GM19351 (cell line): Measurements from ENCODE around the gene SLX4IP.

ENCODE experiments used
- ATAC-seq: cut with Tn5 transposase; IDR thresholded peaks from one replicate; pipeline ENCODE4 v1.9.1; 2021; ENCODE audit warnings: mild to moderate bottlenecking, moderate library complexity; ENCODE audit not compliant: unreplicated experiment

SLX4IP gene

DNA sequence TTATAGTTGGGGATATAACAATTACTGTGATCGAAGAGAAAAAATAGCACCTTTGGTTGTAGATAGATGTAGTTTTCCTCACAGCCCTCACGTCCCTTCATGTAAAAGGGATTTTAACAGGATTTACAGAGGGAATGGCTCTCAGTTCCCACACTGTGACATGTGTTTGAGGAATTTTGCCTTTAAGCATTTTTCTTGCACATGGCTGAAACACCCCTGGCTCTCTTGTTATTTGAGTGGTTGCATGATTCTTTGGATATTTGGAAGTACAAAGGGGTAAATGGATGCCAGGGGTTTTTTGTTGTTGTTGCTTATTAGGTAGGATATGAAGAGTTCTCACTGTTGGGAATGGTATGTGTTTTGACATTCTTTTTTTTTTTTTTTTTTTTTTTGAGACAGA lies 190.5 kb downstream of the SLX4IP start:
- ATAC-seq: no peak

DNA sequence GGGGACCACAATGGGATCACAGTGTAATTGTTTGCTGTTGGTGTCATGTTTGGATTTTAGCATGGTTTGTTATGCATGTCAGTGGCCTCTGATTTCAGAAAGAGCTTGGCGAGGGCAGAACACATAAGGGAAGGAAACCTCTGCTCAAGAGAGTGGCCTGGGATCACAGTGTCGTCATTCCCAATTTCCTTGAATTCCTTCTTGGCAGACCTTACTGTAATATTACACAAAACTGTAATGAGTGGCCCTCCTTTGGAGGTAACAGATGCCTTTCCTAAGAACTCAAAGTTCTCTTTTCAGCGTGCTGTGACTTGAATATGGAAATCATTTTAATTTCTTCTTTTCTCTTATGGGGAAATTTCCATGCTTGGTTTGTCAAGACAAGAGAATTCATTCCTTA lies 191.8 kb downstream of the SLX4IP start:
- no peak for ATAC-seq

DNA sequence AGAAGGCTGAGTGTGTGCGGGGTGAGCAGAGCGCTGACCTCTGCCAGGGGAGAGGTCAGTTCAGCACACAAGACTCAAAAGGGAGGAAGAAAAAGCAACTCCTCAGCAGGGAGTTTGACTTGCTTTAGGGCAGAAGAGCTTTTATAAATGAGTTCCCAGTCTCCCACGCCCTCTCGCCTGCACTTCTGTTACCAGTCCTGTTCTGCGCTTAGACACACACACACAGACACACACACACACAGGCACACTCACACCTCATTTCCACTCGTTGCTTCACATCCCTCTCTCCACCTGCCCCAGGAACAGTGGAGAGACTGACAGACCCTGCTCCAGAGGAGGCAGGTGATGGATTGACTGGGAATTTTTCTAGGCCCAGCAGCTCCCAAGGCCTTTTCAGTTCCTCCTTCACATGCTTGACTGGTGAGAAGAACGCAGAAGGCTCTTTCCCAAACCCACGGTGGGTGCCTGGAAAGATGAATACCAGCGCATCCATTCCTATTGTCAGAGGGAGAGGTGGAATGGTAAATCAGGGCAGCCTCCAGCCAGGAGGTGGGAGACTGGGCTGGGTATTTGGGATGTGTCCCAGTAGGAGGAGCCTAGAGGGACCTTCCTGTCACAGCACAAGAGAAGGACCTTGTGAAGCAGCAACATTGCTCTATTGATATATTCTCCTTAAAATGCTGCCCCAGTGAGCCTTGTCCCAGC lies 195.0 kb downstream of the SLX4IP start:
- ATAC-seq: no peak

DNA sequence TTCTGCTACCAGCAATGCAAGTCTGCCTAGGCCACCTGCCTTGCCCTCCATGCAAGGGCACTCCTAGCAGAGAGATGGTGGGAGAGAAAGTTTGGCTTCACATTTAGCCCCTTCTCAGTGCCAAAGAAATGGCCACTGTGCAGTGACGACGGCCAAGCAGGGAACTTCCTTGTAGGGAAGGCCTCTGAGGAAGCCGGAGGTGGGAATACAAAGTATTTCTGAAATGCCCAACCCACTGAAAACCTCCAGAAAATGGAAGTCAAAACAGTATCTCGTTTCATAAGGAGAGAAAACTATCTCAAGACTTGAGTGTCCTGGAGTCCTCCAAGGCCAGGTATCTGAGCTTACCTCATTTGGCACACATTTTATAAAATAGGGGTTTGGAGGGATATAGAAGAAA lies 196.0 kb downstream of the SLX4IP start:
- no peak for ATAC-seq

DNA sequence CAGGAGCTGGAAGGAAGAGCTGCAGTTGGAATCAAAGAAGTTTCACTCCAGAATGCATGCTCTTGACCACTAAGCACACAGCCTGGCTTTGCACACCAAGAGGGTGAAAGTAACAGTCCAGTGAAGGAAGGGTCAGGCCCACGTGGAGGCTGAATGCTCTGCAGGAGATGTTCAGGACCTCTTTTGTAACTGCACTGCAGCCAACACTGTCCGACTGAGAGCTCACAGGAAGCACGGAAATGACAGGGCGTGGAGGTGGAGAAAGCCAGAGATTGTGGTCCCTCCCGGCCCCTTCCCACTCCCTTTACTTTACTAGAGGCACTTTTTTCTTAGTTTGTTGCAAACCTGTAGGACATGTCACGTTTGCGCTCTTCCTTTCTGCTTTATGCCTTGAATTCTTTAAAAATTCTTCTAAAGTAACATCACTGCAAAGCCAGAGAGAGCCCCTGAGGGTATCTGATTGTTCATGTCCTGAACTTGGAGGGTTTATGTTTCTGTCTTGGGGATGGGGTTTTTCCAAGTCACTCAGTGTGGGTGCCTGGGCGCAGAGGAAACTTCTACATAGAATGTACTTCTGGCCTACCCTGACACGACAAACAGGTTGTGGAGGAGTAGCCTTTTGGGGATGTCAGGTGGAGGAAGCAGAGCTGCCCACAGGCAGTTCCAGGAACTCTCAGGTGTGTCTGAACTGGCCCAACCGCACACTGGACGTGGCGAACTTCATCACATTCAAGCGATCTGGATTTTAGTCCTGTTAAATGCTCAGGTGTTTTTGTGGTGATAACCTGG lies 197.8 kb downstream of the SLX4IP start:
- ATAC-seq: no peak

DNA sequence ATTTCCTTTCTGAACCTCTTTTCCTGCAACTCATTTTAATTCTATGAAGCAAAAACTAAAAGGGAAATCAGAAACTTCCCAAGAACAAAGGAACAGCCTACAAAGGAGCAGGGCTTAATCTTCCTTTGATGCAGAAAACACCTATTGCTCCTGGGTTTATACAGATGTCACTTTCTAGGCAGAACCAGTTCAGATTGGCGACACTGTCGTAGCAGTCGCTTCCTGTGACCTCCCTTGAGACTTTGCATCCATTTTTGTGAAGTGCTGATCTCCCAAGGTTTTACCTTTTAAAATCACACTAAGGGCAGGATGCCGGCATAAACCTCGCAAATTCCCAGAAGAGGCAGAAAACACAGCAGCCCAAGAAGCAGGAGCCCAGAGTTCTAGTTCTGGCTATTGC lies 198.6 kb downstream of the SLX4IP start:
- no peak for ATAC-seq

DNA sequence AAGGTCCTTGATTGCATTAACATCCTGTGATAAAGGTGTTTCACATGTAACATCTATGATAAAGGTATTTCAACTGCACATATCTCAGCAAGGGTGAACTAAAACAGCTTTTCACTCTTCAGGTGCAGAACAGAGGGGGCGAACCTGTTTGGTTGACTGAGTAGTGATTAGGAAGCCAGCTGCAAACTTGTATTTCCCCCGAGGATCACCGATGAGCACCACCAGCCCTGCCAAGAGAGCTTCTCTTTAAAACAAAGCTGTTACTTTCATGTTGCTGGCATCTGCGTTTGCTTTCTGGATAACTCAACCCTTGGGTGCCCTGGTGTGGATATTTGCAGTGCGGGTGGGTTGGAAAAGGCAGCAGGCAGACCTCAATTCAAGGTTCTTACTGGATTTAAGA lies 199.1 kb downstream of the SLX4IP start:
- ATAC-seq: no peak

DNA sequence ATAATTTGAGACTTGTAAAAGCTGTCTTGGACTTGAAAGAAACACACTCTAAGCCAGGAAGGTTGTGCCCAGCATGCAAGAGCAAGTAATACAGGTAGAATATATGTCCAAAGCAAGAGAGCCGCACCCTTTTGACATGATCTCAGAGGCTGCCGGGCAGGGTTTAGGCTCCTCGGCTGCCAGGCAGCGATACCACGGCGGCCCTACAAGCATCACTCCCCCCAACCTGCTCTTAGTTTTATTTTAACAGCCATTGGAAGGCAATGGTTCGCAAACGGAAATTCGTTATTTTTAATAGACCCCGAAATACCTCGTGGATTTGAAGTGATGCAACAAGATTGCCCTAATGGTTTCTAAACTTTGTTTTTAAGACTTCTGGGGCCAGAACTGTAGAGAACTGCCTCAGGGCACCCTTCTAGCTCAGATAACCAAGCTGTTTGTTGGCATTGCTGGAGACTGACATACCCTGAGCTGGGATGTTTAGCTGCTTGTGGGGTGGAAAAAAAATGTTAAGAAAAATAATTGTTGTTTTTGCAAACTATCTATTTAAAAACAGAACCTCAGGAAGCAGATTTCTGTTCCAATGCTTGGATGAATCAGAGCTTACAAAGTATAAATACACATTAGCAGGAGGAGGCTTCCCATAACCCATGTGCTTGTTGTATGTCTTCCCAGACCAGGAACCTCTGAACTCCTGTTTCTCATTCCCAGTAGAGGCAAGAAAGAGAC lies 199.7 kb downstream of the SLX4IP start:
- ATAC-seq: no peak

DNA sequence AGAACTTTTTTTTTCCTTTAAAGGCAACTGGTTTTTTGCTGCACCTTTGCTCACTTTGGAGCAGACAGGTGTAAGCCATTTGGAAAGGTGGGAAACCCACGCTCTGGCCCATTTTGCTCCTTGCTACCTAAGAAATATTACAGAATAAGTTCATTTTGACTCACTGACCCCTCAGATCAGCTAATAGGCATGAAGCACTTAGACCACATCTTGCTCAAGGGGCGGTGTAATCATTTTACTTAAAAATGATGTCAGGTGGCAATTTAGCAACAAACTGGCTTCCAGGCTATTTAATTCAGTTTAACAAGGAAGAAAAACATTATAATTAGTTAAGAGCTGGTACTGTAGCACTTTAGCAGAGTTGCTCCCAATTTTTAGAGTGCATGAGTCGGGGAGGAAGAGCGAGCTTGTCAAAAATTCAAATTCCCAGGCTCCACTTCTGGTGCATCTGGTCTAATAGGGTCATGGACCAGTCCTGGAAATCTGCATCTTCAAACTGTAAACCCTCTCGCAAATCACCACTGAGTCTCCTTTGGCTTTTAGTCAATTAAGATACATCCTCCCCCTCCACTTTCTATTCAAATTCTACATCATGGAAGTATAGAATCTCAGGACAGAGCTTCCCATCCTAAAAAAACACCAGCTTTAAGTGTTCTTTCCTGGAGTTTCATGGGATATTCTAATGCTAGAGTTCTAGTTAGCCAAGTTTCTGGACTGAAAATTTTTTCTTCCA lies 200.5 kb downstream of the SLX4IP start:
- ATAC-seq: no peak

DNA sequence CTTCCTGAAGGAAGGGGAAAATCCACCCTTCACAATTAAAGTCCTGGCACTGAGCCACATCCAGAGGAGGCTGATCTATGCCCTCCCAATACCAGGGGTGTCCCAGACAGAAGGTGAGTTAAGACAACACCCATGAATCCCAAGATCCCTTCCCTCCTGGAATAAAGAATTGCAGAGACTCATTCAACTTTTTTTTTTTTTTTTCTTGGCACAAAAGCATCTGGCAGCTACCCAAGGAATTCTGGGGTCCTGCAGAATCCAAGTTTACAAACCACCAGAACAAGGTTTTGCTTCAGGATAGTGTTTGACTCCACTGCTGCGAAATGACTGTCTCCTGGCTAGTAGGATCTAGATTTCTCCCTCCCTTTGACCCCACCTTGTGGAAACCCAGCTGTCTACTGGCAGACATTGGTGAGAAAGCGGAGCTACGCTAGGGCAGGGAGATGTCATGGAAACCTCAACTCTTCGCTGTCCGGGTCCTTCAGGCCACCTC lies 201.3 kb downstream of the SLX4IP start:
- ATAC-seq: no peak

DNA sequence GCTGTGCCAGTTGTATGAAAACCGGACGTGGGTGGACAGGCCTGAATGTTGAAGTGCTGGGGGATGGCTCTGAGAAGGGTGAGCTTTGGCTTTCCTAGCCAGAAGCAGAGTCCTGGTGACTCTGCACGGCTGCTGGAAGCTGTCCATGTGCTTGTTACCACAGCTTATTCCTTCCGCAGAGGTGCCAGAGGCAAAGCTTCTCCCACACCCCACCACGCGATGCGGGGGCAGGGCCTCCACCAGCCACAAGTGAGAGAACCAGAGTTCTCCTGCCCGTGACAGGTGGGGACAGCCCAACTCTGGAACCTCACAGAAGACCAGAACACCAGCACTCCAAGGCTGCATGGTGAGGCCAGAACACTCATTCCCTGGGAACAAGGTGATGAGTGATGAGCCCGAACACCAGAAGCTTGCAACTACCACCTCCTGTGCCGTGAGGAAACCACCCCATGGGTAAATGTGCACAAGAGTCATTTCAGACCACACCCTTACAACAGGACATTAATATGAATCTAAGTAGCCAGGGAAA lies 202.0 kb downstream of the SLX4IP start:
- no peak for ATAC-seq

DNA sequence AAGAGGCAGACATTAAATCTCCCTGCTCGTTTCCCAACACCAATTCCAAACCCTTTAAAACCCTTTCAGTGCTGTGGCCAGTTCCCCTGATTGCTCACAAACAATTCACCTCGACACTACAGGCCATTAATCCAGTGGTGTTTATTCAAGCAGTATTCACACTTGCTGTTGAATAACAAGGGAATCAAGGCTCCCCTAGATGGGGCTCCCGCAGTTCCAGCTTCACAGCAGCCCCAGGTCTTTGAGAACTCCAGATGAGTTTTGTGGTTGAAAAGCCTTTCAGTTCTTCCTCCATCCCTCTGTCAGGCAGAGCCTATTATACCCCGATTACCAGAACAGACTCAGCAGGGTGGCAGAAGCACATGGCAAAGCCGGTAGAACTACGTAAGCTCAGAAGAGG lies 202.5 kb downstream of the SLX4IP start:
- no peak for ATAC-seq

DNA sequence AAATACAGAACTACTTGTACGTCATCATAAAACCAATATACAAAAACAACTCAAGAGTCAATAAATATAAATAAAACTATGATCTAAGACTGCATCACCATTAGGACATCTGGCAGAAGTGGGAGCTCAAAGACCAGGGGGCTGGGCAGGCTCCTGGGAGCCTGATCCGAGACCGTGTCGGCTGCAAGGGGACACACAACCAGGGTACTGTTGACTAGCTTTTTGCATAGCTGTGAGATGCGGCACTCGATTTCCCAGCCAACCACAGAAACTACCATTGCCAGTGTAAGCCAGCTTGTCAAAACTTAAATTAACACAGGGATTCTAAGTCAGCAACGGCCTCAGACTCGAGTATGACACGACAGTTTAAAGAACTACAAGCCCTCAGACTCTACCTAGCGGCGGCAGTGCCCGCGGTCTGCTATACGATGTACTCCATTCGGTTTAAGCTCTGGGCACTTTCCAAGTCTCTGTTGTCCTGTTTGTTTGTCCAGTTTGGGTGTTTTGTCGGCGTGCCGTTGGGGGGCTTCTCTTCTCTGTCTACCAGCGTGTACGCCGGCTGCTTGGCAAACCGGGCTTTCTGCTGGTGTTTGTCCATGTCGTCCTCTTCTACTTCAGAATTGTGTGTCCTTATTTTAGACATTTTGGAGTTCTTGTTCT lies 204.1 kb downstream of the SLX4IP start:
- no peak for ATAC-seq

DNA sequence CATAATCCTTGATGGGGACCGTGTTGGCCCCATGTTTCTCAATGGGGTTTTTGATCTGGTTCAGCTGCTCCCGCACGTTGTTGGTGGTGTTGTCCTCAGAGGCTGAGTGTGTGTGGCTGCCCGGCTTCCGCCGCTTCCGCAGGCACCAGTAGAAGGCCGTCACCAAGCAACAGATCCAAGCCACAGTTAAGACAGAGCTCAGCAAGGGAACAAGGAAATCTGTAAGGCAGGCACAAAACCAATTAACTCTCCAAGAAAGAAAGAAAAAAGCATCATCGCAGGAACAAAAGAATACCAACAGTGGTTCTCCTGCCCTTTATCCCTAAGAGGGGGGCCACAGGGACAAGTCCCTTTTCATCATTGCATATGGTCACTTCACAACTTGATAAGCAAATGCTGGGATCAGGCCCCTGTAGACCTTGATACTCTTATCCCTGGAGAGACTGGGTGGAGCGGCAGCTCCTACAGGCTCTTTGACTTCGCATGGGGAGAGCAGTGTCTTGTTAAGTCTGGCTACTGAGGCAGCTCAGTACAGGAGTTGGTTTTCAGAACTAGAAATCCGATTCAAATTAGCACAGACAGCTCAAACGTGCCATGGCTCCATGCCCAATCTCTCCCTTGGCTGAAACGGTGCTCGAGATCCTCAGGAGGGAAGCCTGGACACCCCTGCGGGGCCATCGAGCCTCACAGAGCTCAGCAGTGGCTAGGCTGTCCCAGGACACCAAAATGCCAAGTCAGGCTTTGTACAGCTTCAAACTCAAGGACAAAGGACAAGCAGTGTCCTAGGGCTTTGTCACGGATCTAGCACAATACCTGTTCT lies 204.8 kb downstream of the SLX4IP start:
- ATAC-seq: no peak

DNA sequence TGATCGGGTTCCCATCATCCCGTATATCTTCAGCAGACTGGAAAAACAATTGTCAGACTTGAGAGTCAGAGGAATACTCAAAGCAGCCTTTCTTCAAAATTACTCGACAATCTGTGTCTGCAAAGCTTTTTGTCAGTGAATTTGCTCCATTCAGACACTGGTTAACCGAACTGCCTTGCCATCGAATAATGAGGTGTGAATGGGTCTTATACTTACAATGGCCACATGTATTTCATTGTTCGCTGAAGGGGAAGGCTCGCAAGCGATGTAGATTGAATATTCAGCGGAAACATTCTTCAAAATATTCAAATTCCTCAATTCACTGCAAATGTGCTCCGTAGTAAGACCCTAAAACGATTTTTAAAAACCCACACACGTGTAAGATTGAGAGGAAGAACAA lies 205.8 kb downstream of the SLX4IP start:
- no peak for ATAC-seq

DNA sequence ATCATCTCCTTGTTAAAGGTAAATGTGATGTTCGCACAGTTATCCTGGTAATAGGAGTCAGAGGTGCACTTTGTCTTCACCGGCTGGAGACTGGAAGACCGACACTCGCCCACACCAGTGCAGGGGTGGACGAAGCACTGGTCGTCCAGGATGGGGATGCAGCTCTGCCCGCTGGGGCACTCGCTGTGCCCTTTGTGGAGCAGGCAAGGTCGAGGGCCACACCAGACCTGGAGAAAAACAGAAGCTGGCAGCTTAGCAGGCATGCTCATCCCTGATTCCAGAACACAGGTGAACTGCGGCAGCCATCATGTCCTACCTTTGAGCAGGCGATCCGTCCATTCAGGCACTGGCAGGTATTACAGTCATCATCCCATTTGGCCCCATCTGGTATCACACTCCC lies 206.4 kb downstream of the SLX4IP start:
- no peak for ATAC-seq

DNA sequence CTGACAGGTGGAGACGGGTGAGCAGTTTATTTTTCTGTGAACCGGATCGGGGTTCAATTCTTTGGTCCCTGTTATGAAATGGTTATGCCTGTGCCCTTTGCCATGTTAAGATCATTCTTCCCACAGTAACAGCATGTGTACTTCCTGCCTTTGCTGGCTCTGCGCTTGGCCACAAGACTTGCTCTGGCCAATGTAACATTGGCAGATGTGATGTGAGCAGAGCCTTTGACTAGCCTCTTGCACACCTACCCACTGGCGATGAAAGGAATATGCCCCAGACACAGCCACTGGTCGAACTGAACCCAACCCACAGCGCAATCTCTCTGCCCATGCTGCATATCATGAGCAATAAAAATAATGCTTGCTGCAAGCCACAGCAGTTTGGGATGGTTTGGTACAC lies 206.8 kb downstream of the SLX4IP start:
- no peak for ATAC-seq

DNA sequence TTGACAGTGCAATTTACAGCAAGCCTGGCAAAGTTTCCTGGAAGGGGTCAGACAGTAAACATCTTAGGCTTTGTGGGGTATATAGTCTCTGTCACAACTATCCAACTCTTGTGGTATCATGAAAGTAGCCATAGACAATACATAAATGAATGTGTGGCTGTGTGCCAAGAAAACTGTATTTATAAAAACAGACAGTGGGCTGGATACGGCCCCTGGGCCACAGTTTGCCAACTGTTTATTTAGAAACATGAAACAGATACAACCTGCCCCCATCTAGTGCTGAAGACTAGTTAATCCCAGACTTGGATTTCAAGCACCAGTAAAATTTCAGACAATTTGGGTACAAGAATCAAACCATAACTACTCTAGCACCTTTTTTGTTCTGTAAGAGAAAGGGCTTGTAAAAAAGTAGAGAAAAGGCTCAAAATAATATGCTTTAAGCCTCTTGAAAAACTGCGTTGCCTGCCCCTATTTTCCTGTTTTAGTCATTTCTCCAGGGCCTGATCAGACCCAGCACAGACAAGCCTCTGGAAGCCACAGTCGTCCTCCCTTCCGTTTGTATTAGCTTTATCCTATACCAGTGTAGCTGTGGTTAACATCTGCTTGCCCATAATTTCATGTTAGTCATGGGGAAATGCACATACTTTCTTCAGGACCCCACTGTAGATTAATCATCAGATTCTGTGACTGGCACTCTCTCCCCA lies 207.9 kb downstream of the SLX4IP start:
- ATAC-seq: no peak

DNA sequence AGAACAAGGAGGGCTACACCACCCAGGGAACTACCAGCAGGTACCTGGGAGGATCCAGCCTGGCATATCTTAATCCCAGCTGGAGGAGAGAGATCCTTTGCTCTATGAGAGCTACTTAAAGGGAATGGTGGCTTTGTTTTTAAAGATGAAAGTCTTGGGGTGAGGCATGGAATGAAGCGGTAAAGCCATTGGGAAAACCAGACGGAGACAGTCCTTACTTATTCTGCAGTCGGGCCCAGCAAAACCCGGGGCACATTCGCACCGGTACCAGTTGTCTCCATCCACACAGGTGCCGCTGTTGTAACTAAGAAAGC lies 208.4 kb downstream of the SLX4IP start:
- ATAC-seq: no peak
